PC-3 (cell line): ENCODE data around the gene TTC23L. TPM values are rescaled to one million over a fixed set of nuclear protein-coding genes. Genes with fewer than 3 reads are reported as not detected.

ENCODE experiments used
- ATAC-seq: fragments of 200-7000 bp; cut with Tn5 transposase; 2 replicates; pipeline ENCODE4 v1.9.1; 2020; ENCODE audit warnings: mild to moderate bottlenecking, moderate library complexity
- BruUV-seq: library from RNA; stranded (reverse); fragments of 400-500 nt; replicated peaks from 2 replicates; lab custom pipeline; 2021; lab: Mats Ljungman, UMichigan
- CTCF ChIA-PET: fragments of 300-600 bp; sonication (Branson Sonifier 250); formaldehyde crosslinking; loops from one replicate; lab custom pipeline; 2022; ENCODE audit warnings: antibody characterized with exemption; lab: Charles Lee
- POLR2A ChIA-PET: fragments of 300-600 bp; sonication (Branson Sonifier 250); formaldehyde crosslinking; loops from one replicate; lab custom pipeline; 2022; ENCODE audit warnings: antibody characterized with exemption; ENCODE audit not compliant: unreplicated experiment; lab: Charles Lee
- DNase-seq: peaks from one replicate; pipeline ENCODE4 v3.0.0-alpha.2; 2015
- H2AFZ ChIP-seq: fragments of 300-600 bp; sonication (generic); 2 replicates; pipeline ENCODE4 v1.6.0; 2016; ENCODE audit warnings: antibody characterized with exemption, low read length
- H3F3A ChIP-seq: fragments of 300-600 bp; sonication (generic); one replicate; pipeline ENCODE4 v1.6.0; 2017; ENCODE audit warnings: antibody characterized with exemption, low read length, control low read depth, mild to moderate bottlenecking; ENCODE audit not compliant: unreplicated experiment
- H3K27ac ChIP-seq: fragments of 300-600 bp; sonication (generic); 2 replicates; pipeline ENCODE4 v1.5.1; 2016; ENCODE audit warnings: mild to moderate bottlenecking, low read length
- H3K27me3 ChIP-seq: fragments of 300-600 bp; sonication (generic); 2 replicates; pipeline ENCODE4 v1.6.1; 2016; ENCODE audit warnings: low read length, mixed read lengths
- H3K36me3 ChIP-seq: fragments of 300-600 bp; sonication (generic); 2 replicates; pipeline ENCODE4 v1.6.1; 2016; ENCODE audit warnings: low read depth, mixed run types, low read length, mixed read lengths
- H3K4me1 ChIP-seq: fragments of 300-600 bp; sonication (generic); 2 replicates; pipeline ENCODE4 v1.5.1; 2016; ENCODE audit warnings: low read length; ENCODE audit not compliant: insufficient read depth
- H3K4me2 ChIP-seq: fragments of 300-600 bp; sonication (generic); 2 replicates; pipeline ENCODE4 v1.6.0; 2016; ENCODE audit warnings: low read length
- H3K4me3 ChIP-seq: fragments of 300-600 bp; sonication (generic); 2 replicates; pipeline ENCODE4 v1.5.1; 2016; ENCODE audit warnings: mild to moderate bottlenecking, low read length, mixed read lengths
- H3K79me2 ChIP-seq: fragments of 300-600 bp; sonication (generic); 2 replicates; pipeline ENCODE4 v1.6.1; 2017; ENCODE audit warnings: low read length, mixed read lengths
- H3K9ac ChIP-seq: fragments of 300-600 bp; sonication (generic); 2 replicates; pipeline ENCODE4 v1.6.0; 2016; ENCODE audit warnings: mild to moderate bottlenecking, low read length
- H3K9me2 ChIP-seq: fragments of 300-600 bp; sonication (generic); replicated peaks from 2 replicates; pipeline ENCODE4 v1.6.1; 2016; ENCODE audit warnings: mixed run types, low read length, mixed read lengths
- H3K9me3 ChIP-seq: fragments of 300-600 bp; sonication (generic); 2 replicates; pipeline ENCODE4 v1.6.1; 2016; ENCODE audit warnings: low read length, mixed read lengths
- H4K20me1 ChIP-seq: fragments of 300-600 bp; sonication (generic); 2 replicates; pipeline ENCODE4 v1.6.1; 2016; ENCODE audit warnings: low read length, mixed read lengths
- EZH2 ChIP-seq: fragments of 300-600 bp; sonication (generic); IDR thresholded peaks from one replicate; pipeline ENCODE4 v1.6.1; 2017; ENCODE audit warnings: antibody characterized with exemption, mild to moderate bottlenecking, low read length; ENCODE audit not compliant: unreplicated experiment
- EZH2phosphoT487 ChIP-seq: fragments of 300-600 bp; sonication (generic); IDR thresholded peaks from 2 replicates; pipeline ENCODE4 v1.6.1; 2018; ENCODE audit warnings: mild to moderate bottlenecking, antibody characterized with exemption, low read length, borderline replicate concordance
- intact Hi-C: fragments of 100-400 bp; cut with micrococcal nuclease; formaldehyde crosslinking; loops from 2 replicates; pipeline ENCODE4 v1.9.0; 2023
- total RNA-seq: library from RNA; depleted of rRNA; stranded (reverse); fragments of >200 nt; gene quantifications from 2 replicates; pipeline ENCODE4 v1.2.3, GENCODE V29; 2014
- TF ChIP-seq, protein P1 (sequence below): fragments of 300-600 bp; sonication (generic); conservative IDR thresholded peaks from 2 replicates; pipeline ENCODE4 v1.5.1; 2017; ENCODE audit warnings: antibody characterized with exemption, low read depth, mild to moderate bottlenecking, low read length

The TTC23L gene
- total RNA-seq, 1 experiment from 2014 or later, result 0.84 TPM

DNA sequence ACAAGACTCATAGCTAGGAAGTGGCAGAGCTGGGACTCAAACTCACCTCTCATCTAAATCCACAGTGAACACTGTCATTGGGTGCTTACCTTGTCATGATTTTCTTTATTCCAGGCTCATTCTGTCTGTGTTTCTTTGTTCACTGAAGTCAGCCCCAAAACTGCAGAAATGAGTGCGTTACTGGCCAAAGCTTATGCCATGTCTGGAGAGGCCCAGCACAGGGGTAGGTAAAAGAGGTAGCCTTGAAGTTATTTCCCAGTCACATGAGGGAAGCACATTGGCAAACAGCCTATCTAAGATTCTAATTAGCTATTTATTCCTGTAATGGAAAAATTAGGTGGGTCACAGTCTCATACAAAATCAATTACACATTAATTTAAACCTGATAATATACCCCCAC lies 29.8 kb downstream of the TTC23L start:
- no peak overlapping the region for H3K4me2 ChIP-seq
- ChIA-PET CTCF (no interaction called here), POLR2A (no interaction called here)
- H3K9me3 ChIP-seq, result no peaks in the 10 kb centered on the region
- no peaks in the 10 kb centered on the region for H3K4me1 ChIP-seq
- no peak for DNase-seq
- no peak for TF ChIP-seq EZH2phosphoT487
- TF ChIP-seq, protein P1, sequence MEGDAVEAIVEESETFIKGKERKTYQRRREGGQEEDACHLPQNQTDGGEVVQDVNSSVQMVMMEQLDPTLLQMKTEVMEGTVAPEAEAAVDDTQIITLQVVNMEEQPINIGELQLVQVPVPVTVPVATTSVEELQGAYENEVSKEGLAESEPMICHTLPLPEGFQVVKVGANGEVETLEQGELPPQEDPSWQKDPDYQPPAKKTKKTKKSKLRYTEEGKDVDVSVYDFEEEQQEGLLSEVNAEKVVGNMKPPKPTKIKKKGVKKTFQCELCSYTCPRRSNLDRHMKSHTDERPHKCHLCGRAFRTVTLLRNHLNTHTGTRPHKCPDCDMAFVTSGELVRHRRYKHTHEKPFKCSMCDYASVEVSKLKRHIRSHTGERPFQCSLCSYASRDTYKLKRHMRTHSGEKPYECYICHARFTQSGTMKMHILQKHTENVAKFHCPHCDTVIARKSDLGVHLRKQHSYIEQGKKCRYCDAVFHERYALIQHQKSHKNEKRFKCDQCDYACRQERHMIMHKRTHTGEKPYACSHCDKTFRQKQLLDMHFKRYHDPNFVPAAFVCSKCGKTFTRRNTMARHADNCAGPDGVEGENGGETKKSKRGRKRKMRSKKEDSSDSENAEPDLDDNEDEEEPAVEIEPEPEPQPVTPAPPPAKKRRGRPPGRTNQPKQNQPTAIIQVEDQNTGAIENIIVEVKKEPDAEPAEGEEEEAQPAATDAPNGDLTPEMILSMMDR, result no peak
- no peak for TF ChIP-seq EZH2
- H3K36me3 ChIP-seq, result no peaks in the 10 kb centered on the region
- no peaks in the 10 kb centered on the region for H3K9me2 ChIP-seq
- no peak overlapping the region for H3K4me3 ChIP-seq
- H3K27ac ChIP-seq, result no peak overlapping the region
- H3K9ac ChIP-seq, result no peak overlapping the region
- no peak for ATAC-seq
- no peaks in the 10 kb centered on the region for H3F3A ChIP-seq
- H3K79me2 ChIP-seq, result no peaks in the 10 kb centered on the region
- no peak overlapping the region for H2AFZ ChIP-seq
- no TSS peak for BruUV-seq
- H4K20me1 ChIP-seq, result no peaks in the 10 kb centered on the region
- intact Hi-C loops, result no loop called here
- H3K27me3 ChIP-seq, result no peaks in the 10 kb centered on the region

DNA sequence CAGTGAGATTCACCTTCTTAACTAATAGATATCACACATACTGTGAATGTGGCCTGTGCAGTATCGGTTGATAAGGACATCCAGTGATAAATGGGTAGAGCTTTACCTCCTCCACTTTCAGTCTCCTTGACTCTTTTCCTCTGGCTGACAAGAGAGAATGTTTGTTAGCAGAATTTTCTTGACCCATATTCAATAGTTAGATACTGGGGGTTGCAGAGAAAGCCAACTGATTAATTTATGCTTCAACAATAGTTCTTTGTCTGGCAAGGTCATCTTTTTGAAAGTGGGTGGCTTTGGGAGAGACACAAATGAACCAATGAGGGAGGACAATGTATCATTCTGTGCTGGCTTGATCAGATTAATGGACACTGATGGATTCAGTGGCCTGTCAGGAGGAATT lies 30.3 kb downstream of the TTC23L start:
- TF ChIP-seq EZH2, result no peak
- Histone ChIP-seq H3K9me3 (no peaks in the 10 kb centered on the region), H3K4me1 (no peaks in the 10 kb centered on the region), H3K4me2 (no peak overlapping the region), H2AFZ (no peak overlapping the region), H3K79me2 (no peaks in the 10 kb centered on the region), H3K27me3 (no peaks in the 10 kb centered on the region), H3K36me3 (no peaks in the 10 kb centered on the region), H3K4me3 (no peak overlapping the region), H4K20me1 (no peaks in the 10 kb centered on the region), H3K9ac (no peak overlapping the region), H3F3A (no peaks in the 10 kb centered on the region), H3K27ac (no peak overlapping the region), H3K9me2 (no peaks in the 10 kb centered on the region)
- ChIA-PET CTCF (no interaction called here), POLR2A (no interaction called here)
- DNase-seq, result no peak
- BruUV-seq, result no TSS peak
- intact Hi-C loops, result no loop called here
- ATAC-seq, result no peak

DNA sequence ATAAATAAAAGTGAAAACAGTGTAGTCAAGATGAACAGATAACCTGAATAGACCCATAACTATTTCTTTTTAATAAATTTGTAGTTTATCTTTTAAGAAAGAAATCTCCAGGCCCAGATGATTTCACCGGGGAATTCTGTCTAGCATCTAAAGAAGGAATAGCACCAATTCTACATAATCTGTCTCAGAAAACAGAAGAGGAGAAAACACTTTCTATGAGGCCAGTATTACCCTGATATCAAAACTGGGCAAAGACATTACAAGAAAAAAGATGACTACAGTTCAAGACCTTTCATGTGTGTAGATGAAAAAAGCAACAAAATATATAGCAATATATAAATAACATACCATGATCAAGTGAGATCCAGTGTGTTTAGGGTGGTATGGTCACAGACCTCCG lies 31.4 kb downstream of the TTC23L start:
- Histone ChIP-seq H2AFZ (no peak overlapping the region), H3K9me3 (no peaks in the 10 kb centered on the region), H3K4me2 (no peak overlapping the region), H3K79me2 (no peaks in the 10 kb centered on the region), H3K27ac (no peak overlapping the region), H3F3A (no peaks in the 10 kb centered on the region), H3K9ac (no peak overlapping the region), H3K9me2 (no peaks in the 10 kb centered on the region), H3K27me3 (no peaks in the 10 kb centered on the region), H3K4me3 (no peak overlapping the region), H3K36me3 (no peaks in the 10 kb centered on the region), H4K20me1 (no peaks in the 10 kb centered on the region), H3K4me1 (no peaks in the 10 kb centered on the region)
- CTCF ChIA-PET, result no interaction called here
- ATAC-seq, result no peak
- intact Hi-C loops, result no loop called here
- BruUV-seq, result no TSS peak
- DNase-seq, result no peak
- POLR2A ChIA-PET, result no interaction called here
- TF ChIP-seq, protein P1, result no peak
- TF ChIP-seq EZH2phosphoT487, result no peak
- no peak for TF ChIP-seq EZH2
